IPS-NIHi11 (cell line): ENCODE results near the gene GAREM2.

Experiments
- DNase-seq: peaks from one replicate; pipeline ENCODE4 v3.0.0; 2012; ENCODE audit warnings: mixed read lengths, low spot score

The GAREM2 gene

DNA sequence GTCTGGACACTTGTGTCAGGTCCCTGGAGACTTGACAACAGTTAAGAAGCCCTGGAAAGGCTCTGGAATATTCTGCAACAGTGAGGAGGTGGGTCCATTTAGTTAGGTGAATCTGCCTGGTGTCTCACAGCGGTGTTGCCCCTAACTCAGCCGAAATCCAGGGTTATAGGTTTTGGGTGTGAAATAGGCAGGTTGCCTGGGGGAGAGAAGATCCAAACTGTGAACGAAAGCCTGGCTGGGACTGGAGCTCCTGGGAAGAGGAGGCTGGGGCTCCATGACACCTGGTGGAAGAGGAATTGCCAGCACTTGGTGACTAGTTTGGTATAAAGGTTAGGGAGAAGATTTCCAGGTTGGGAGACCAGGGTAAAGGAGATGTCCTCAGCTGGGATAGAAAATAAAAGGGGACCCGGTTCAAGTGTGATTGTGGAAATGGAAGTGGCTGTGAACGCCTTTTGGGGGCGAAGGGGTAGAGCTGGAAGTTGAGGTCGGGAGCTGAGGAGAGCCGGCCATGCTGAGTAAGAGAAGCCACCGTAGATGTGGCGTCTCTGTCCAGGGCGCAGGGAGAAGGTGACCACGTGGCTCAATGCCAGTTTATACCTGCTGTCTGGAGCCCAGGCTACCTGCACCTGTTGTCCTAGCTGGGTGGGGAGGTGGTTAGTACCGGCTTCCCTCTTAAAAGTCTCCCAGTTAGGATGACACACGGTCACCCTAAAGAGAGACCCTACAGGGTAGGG, 3.0 kb upstream of the GAREM2 start:
- no peak for DNase-seq

DNA sequence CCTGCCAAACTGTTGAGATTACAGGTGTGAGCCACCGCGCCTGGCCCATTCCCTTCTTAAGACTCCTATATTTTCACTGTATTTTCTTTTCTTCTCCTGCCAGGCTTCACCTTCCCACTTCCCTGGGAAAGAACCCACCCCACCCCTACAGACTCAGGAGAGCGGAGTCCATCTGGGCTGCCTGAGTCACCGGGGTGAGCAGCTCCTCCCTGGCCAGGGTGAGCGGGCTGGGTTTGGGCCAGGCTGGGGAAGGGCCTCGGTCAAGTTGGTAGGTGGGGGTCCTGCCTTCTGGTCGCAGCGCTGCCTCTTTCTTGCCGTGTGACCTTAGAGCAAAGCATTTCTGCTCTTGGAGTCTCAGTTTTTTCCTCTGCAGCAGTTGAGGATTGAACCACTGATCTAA, 2.1 kb upstream of the GAREM2 start:
- no peak for DNase-seq

DNA sequence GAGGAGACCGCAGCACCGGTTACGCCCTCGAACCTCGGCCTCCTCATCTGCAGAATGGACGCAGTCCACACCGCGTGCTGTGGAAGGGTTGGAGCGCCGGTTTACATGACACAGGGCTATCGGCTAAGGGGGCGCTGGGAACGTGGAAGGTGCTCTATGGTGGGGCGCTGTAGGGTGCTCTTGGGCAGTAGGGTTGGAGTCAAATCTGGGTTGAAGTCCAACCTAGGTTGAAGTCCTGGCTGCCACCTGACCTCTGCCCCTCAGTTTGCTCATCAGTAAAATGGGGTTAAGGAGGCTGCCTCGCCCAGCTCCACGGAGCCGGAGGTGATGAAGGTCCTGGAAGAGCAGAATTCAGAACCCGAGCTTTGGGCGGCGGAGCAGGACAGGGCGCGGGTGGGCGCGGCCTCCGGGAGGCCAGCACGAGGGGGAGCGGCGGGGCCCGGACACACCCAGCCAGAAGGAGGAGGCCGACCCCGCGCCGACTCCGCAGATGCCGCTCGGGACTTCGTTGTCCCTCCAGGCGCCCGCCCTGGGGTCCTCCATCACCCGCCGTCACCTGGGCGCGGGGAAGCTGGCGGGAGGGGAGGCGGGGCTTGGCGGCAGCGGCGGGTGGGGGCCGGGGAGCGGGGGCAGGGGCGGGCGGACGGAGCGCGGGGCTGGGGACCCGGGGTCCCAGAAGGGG, 558 bp upstream of the GAREM2 start:
- DNase-seq: no peak

DNA sequence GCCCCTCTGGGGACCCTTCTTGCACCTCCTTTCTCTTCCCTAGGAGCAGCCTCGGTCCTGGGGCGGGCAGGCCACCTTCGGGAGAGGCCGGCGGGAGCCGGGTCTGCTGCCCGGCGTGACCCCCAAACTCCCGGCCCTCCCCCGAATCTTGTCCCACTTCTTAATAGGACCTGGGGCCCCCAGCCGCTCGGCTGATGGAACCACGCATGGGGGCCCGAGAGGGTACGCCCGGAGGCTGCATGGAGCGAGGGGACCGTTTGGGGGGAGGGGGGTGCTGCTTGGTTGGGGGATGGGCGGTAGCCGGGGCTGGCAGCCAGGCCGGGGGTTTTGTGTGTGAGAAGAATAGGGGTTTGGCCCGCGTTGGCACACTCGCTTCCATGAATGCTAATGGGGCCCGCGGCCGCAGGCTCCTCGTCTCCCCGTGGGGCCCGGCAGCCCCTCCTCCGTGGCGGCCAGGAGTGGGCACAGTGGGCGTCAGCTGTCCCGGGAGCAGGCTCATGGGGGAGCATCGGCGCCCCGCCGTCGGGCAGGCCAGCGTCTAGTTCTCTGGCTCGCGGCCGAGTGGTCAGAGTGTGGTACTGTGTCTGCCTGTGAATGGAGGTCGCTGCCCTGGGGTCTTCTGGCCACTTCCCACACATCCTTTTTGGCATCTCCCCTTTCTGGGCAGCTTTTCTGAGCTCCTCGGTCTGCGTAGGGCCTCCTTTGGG, 1.0 kb downstream of the GAREM2 start:
- peak; percentile 49 for DNase-seq

DNA sequence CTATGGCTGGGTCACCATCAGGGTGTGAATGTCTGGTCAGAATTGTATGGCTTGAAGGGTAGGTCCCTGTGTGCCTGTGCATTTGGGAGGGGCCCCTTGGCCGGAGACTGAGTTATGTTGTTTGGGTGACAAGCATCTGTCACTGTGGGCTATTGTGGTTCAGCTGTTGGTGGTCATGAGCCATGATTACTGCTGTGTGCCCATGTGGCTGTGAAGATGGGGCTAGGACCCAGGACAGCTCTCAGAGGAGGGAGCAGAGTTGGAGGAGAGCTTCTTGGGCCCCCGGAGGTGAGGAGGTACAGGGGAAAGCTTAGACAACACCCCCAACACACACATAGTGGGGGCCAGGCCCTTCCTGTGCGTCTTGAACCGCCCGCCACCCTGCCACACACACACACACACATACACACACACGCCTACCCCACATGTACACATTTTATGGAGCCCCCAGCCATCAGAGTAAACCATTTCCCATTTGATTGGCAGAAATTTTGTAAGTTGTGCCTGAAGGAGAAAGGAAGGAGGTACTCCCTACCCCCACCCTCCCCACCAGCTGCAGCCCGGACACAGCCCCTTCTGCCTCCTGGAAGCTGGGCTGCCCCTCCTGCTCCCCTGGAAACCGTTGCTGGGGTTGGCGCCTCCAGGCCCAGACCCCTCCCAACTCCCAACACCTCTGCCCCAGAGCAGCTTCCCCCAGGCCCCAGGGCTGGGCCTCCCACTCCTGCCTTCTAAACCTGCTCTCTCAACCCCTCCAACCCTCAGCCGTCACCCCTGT, 2.0 kb downstream of the GAREM2 start:
- no peak for DNase-seq

DNA sequence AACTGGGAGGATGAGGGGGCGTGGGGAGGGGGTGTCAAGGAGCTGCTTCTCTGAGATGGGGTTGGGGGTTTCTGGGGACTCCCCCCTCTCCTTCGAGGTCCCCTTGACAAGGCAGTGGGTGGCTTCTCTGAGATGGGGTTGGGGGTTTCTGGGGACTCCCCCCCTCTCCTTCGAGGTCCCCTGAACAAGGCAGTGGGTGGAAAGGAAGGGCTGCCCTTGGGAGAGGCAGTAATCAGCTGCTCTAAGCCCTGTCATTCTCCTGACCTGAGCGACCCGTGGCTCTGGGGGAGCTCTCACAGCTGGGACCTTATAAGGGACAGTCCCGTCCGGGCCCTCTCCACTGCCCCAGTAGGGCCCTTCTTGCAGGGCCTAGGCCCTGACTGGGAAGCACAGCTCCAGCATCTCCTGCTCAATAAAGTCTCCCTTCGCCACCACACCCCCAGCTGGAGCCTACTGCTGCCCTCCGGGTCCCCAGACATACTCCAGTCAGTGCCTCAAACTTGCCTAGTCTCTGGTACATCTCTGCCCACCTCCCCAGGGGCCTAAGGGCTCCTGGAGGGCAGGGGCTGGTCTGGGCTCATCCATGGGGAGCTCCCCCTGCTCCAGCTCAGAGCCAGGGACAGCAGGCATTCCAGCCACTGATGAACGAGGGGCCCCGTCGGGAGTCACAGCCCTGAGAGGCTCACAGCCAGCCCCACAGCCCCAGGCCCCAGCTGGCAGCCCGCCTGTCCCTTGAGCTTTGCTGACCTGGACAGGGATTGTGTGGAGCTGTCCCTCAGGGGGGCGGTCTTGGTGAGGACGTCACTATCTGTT, 2.8 kb downstream of the GAREM2 start:
- DNase-seq: no peak

DNA sequence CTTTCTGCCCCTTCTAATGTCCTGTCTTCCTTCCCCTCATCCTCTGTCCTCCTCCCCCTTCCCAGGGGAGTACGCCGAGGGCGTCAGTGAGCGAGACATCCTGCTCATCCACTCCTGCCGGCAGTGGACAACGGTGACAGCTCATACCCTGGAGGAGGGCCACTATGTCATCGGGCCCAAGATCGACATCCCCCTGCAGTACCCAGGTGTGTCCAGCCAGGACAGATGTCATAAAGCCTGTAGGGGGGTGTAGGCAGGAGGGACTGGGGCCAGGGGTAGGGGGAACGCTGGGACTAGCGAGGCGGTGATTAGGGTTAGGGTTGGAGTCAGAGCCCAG, 3.4 kb downstream of the GAREM2 start:
- DNase-seq: no peak

DNA sequence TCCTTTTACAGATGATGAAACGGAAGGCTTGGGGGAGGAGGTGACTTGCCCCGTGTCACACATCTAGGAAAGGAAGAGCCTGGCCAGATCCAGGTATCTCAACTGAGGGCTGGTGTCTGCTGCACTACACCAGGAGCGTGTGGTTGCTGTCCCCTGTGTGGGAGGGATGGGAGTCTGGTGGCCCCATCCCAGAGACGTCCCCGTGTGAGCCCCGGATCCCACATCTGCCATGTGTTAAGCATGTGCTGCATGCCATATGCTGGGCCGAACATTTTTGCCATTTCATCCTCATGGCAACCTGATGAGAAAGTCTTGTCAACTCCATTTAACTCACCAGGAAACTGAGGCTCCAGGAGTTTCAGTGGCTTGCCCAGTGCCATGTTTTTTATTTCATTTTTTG, 4.2 kb downstream of the GAREM2 start:
- DNase-seq: no peak

DNA sequence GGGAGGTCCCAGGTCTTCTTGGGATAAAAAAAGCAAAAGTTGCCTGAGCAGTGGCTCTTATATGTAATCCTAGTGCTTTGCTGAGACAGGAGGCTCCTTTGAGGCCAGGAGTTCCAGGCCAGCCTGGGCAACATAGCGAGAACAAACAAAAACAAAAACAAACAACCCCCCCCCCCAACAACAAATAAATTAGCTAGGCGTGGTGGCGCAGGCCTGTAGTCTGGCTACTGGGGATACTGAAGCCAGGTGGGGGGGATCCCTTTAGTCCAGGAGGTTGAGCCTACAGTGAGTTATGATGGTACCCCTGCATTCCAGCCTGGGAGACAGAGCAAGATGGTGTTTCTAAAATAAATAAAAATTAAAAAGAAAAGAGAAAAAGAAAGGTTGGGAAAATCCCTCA, 5.4 kb downstream of the GAREM2 start:
- DNase-seq: no peak

DNA sequence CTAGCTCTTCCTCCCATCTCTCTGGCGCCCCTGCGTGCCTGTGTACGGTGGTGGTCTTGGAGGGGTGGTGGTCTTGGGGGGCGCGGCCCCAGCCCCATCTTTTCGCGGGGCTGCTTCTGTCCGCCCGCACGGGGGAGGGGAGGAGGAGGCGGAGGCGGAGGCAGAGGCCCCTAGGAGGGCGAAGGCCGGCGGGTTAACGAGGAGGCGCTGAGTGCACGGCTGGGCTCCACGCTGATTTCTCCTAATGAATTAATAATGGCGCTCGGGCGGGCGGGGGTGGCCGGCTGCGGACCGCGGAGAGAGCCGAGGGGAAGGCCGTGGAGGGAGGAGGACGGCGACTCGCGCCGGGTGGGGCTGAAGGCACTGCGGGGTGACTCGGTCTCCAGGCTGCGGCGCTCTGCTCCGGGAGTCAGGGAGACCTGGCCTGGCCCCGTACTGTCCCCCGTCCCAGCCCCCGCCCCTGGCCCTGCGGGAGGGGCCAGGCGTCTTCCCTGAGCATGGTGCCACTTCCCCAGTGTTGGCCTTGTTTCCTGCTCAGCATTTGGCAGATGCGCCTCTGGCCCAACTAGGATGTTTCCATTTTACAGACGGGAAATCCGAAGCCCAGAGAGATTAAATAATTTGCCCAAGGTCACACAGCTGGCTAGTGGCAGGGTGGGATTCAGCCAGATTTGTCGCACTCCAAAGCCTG, 6.0 kb downstream of the GAREM2 start:
- peak; percentile 60 for DNase-seq

DNA sequence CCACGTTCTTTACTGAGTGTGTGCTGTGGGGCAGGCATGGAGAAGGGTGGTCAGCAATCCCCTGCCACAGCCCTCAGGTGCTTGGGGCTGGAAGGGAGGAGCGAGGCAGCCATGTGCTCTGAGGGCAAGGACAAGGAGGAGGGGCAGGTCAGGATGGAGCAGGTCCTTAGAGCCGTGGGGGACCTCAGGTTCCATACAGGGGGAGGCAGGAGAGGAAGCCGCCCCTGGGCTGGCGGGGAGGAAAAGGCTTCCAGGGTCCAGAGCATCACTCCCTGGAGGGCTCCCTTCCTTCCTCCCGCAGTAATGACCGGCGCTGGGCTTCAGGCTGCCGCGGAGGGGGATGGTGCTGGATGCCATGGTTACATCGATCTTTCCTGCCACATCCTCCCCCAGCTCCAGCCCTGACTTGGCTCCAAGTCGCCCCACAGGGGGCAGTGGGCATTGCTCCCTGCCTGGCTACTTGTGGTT, 6.6 kb downstream of the GAREM2 start:
- peak; percentile 64 for DNase-seq

DNA sequence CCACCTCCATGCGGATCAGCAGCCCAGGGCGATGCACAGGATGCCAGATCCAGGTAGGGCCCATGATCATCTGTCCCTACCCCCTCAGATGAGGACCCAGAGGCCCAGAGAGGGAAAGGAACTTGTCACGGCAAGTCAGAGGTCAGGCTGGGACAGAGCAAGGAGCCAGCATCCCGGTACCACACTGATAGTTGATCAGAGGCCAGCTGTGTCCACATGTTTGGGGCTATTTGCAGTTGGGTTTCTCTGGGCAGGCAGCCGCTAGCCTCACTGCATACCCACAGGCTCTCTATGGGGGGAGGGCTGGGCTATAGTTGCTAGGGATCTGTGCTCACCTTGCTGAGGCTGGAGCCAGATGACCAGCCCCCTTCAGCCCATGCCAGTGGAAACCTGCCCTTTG, 9.6 kb downstream of the GAREM2 start:
- DNase-seq: no peak

DNA sequence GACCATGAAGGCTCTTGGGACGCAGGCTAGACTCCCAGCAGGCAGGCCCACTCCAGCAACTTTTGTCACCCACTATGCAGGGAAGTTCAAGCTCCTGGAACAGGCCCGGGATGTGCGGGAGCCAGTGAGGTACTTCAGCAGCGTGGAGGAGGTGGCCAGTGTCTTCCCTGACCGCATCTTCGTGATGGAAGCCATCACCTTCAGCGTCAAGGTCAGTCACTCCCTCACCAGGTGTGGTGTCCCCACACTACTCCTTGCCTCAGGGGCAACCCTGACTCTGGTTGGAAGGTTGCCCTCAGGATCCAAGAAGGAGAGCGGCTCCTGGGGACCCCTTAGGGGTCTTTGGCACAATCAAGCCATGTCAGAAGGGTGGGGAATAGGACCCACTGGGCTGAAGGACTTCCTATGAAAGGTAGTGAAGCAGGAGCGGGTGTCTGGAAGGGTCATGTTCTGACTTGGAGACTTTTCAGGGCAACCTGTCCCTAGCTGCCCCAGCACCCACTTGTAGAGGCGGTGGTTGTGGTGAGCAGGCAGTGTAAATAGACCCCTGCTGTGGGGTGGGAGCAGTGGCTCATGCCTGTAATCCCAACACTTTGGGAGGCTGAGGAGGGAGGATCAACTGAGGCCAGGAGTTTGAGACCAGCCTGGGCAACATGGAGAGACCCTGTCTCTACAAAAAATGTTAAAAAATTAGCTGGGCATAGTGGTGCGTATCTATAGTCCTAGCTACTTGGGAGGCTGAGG, 10.2 kb downstream of the GAREM2 start:
- no peak for DNase-seq

DNA sequence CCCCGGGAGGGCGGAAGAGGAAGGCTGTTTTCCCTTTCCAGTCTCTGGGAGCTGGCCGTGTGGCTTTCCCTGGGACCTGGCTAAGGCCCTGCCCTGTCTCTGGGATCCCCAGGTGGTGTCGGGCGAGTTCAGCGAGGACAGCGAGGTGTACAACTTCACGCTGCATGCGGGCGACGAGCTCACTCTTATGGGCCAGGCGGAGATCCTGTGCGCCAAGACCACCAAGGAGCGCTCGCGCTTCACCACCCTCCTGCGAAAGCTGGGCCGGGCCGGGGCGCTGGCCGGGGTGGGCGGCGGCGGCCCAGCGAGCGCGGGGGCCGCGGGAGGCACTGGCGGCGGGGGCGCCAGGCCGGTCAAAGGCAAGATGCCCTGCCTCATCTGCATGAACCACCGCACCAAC, 11.2 kb downstream of the GAREM2 start:
- DNase-seq: no peak

DNA sequence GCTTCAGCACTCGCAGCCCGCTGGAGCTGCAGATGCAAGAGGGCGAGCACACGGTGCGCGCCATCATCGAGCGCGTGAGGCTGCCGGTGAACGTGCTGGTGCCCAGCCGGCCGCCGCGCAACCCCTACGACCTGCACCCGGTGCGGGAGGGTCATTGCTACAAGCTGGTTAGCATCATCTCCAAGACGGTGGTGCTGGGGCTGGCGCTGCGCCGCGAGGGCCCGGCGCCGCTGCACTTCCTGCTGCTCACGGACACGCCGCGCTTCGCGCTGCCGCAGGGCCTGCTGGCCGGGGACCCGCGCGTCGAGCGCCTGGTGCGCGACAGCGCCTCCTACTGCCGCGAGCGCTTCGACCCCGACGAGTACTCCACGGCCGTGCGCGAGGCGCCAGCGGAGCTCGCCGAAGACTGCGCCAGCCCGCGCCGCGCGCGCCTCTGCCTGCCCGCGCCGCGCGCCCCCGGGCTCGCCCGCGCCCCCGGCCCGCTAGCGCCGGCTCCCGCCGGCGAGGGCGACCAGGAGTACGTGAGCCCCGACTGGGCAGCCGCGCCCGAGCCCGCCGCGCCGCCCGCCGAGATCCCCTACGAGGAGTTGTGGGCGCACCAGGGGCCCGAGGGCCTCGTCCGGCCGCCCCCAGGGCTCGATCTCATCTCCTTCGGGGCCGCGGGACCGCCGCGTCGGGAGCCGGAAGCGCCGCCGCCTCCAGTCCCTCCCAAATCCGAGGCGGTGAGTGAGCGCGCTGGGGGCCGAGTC, 11.8 kb downstream of the GAREM2 start:
- peak; percentile 93 for DNase-seq

DNA sequence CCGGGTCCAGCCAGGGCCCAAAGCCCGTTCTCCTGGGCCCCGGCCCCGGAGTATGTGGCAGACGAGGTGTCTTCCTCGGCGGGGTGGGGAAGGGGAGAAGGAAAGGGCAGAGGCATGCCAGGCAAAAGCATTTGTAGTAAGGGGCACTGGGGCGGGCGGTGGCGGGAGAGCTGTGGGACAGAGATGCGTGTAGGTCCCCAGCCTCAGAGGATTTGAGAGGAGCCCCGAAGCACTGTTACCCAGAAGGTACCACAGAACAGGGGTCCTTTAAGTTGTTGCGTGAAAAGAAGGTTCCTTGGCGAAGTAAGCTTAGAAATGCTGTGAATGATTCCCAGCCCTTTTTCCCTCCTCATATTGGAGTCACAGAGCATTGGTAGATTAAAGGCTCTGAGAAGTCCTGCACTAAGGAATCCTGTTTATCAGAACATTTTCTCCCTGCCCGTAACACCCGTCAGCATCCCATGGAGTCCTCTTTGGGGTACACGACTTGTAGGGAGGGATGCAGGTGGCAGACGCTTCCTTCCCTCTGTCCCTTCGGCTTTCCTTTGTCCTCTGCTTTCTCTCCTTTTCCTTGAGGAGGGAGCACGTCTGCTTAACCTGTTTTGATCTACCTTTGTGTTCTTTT, 12.5 kb downstream of the GAREM2 start:
- no peak for DNase-seq

DNA sequence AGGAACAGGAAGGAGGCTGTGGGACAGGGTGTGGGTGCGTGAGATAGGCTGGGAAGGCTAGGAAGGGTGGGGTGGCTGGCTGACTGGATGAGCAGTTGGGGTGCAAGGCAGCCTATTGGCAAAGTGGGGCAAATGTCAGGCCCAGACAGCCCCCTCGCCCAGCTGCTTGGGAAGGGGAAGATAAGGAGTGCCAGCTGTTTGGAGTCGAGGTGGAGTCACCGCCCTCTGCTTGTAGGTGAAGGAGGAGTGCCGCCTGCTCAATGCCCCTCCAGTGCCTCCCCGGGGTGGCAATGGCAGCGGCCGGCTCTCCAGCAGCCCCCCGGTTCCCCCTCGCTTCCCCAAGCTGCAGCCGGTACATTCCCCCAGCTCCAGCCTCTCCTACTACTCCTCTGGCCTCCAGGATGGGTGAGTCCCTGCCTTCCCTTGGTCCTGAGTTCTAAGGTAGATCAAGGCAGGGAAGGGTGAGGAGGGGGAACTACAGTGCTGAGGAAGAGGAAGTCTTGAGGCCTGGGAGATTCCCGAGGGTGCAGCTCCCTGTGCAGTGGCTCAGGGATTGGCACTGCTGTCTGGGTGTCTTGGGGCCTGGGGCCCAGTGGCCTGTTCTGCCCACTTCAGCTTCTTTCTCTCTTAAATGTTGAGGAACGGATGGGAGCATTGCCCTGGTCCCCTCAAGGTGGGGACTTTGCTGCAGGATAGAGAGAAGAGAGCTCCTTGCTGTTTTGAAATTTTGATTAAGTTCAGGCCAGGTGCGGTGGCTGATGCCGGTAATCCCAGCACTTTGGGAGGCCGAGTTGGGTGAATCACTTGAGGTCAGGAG, 13.3 kb downstream of the GAREM2 start:
- DNase-seq: no peak

DNA sequence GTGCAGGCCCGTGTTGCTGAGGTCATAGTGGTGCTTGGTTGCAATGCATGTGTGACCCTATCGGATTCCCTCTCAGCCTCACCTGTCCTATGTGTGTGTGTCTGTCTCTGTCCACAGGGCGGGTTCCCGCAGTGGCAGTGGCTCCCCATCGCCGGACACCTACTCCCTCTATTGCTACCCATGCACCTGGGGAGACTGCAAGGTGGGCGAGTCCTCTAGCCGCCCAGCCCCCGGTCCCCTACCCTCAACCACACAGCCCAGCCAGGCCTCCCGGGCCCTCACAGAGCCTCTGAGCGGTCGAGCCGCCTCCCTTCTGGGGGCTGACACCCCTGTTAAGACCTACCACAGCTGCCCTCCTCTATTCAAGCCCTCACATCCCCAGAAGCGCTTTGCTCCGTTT, 14.2 kb downstream of the GAREM2 start:
- DNase-seq: no peak
